Erythroblast (primary cell): Measurements from ENCODE around the gene PSMD1.

Experiments used
- GATA1 ChIP-seq: IDR thresholded peaks from 2 replicates; pipeline ENCODE4 v1.6.1; 2011; ENCODE audit warnings: low read depth, mild to moderate bottlenecking, control low read depth, low read length, moderate library complexity
- POLR2A ChIP-seq: IDR thresholded peaks from 2 replicates; pipeline ENCODE4 v1.6.1; 2011; ENCODE audit warnings: mild to moderate bottlenecking, low read length

- no peak for TF ChIP-seq POLR2A
- no peak for TF ChIP-seq GATA1
These were observed 142.6 kb downstream of the PSMD1 start for GRCh38 chr2:231199219-231199618.
